GM21723 (cell line): ENCODE data around the gene PCBD2.
"Not testable (repeated sequence)": the region's sequence is repeated elsewhere in the genome, so short reads cannot be mapped to it uniquely, and the experiment has no call there.

ENCODE experiments used
- ATAC-seq: cut with Tn5 transposase; IDR thresholded peaks from one replicate; pipeline ENCODE4 v1.9.1; 2021; ENCODE audit warnings: mild to moderate bottlenecking, moderate library complexity; ENCODE audit not compliant: unreplicated experiment

Gene PCBD2

GRCh38 chr5:134998068-134998467 lies 93.1 kb downstream of the PCBD2 start:
- not testable (repeated sequence) for ATAC-seq

- no peak for ATAC-seq
These were observed 99.4 kb downstream of the PCBD2 start for GRCh38 chr5:135004376-135004775.

GRCh38 chr5:135005076-135005475 lies 100.1 kb downstream of the PCBD2 start:
- ATAC-seq = no peak

GRCh38 chr5:135007305-135007704 lies 102.4 kb downstream of the PCBD2 start:
- ATAC-seq = no peak

GRCh38 chr5:135007749-135008363 lies 102.9 kb downstream of the PCBD2 start:
- no peak for ATAC-seq

- ATAC-seq = no peak
These were observed 103.6 kb downstream of the PCBD2 start for GRCh38 chr5:135008556-135008955.

GRCh38 chr5:135008981-135009735 lies 104.2 kb downstream of the PCBD2 start:
- ATAC-seq = no peak

GRCh38 chr5:135009736-135010501 lies 105.0 kb downstream of the PCBD2 start:
- no peak for ATAC-seq

GRCh38 chr5:135010502-135011354 lies 105.8 kb downstream of the PCBD2 start:
- ATAC-seq = no peak

GRCh38 chr5:135011355-135012032 lies 106.6 kb downstream of the PCBD2 start:
- no peak for ATAC-seq

GRCh38 chr5:135012033-135012588 lies 107.2 kb downstream of the PCBD2 start:
- no peak for ATAC-seq
